Liver (tissue), 9 donors: ENCODE data around the gene PUSL1. TPM values are rescaled to one million over a fixed set of nuclear protein-coding genes. Genes with fewer than 3 reads are reported as not detected.

Experiments used
- DNase-seq: peaks from one replicate; pipeline ENCODE4 v3.0.0-alpha.2; 2017; ENCODE audit warnings: low spot score
- H3K27ac ChIP-seq, 2 donors: one replicate each; pipeline ENCODE4 v1.7.0; 2013; ENCODE audit warnings: inconsistent platforms in 2 of 2, low read length in 2 of 2, control low read depth in 1 of 2, low read depth in 1 of 2, mild to moderate bottlenecking in 1 of 2
- H3K27me3 ChIP-seq, 4 donors: one replicate each; pipeline versions ENCODE4 v1.6.1 to v1.7.0; 2013; ENCODE audit warnings: low read length in 3 of 4, inconsistent platforms in 1 of 4, mild to moderate bottlenecking in 1 of 4, moderate library complexity in 1 of 4; ENCODE audit not compliant: control insufficient read depth in 4 of 4, insufficient read depth in 4 of 4
- H3K36me3 ChIP-seq, 4 donors: one replicate each; pipeline versions ENCODE4 v1.6.1 to v1.7.0; 2013; ENCODE audit warnings: low read length in 3 of 4, mild to moderate bottlenecking in 3 of 4, low read depth in 1 of 4, moderate library complexity in 1 of 4; ENCODE audit not compliant: control insufficient read depth in 4 of 4, insufficient read depth in 3 of 4
- H3K4me1 ChIP-seq, 4 donors: one replicate each; pipeline versions ENCODE4 v1.6.1 to v1.7.0; 2013; ENCODE audit warnings: low read length in 3 of 4, mild to moderate bottlenecking in 3 of 4, moderate library complexity in 1 of 4; ENCODE audit not compliant: control insufficient read depth in 4 of 4, insufficient read depth in 4 of 4
- H3K4me3 ChIP-seq, 3 donors: one replicate each; pipeline versions ENCODE4 v1.6.1 to v1.7.0; 2013; ENCODE audit warnings: low read length in 3 of 3, control low read depth in 1 of 3, low read depth in 1 of 3, mild to moderate bottlenecking in 1 of 3
- H3K9ac ChIP-seq, 2 donors: one replicate each; pipeline ENCODE4 v1.7.0; 2013; ENCODE audit warnings: low read length in 2 of 2, mild to moderate bottlenecking in 2 of 2, moderate library complexity in 2 of 2, control low read depth in 1 of 2, low read depth in 1 of 2
- H3K9me3 ChIP-seq, 4 donors: one replicate each; pipeline versions ENCODE4 v1.6.1 to v1.7.0; 2013; ENCODE audit warnings: low read length in 3 of 4; ENCODE audit not compliant: control insufficient read depth in 4 of 4
- EGR1 ChIP-seq, 2 donors: IDR thresholded peaks; 2 replicates each; pipeline ENCODE4 v1.6.1; 2016 to 2018; ENCODE audit warnings: antibody characterized with exemption in 2 of 2, low read depth in 2 of 2
- FOXA1 ChIP-seq: IDR thresholded peaks from 2 replicates; pipeline ENCODE4 v1.6.1; 2016; ENCODE audit warnings: antibody characterized with exemption
- FOXA2 ChIP-seq: IDR thresholded peaks from 2 replicates; pipeline ENCODE4 v1.6.1; 2016; ENCODE audit warnings: antibody characterized with exemption
- GABPA ChIP-seq, 2 donors: IDR thresholded peaks in 1 of 2; conservative IDR thresholded peaks in 1 of 2; 2 replicates each; pipeline ENCODE4 v1.6.1; 2016; ENCODE audit warnings: antibody characterized with exemption in 2 of 2, mild to moderate bottlenecking in 1 of 2, moderate library complexity in 1 of 2
- HNF4A ChIP-seq, 2 donors: conservative IDR thresholded peaks; 2 replicates each; pipeline ENCODE4 v1.6.1; 2016; ENCODE audit warnings: antibody characterized with exemption in 2 of 2, mild to moderate bottlenecking in 2 of 2
- HNF4G ChIP-seq: IDR thresholded peaks from 2 replicates; pipeline ENCODE4 v1.6.1; 2016; ENCODE audit warnings: antibody characterized with exemption
- JUND ChIP-seq, 2 donors: IDR thresholded peaks; 2 replicates each; pipeline ENCODE4 v1.6.1; 2016; ENCODE audit warnings: antibody characterized with exemption in 2 of 2
- NR2F2 ChIP-seq: IDR thresholded peaks from 2 replicates; pipeline ENCODE4 v1.6.1; 2016; ENCODE audit warnings: antibody characterized with exemption
- RAD21 ChIP-seq, 2 donors: IDR thresholded peaks; 2 replicates each; pipeline ENCODE4 v1.6.1; 2016; ENCODE audit warnings: antibody characterized with exemption in 2 of 2, mild to moderate bottlenecking in 2 of 2
- RXRA ChIP-seq, 2 donors: IDR thresholded peaks; 2 replicates each; pipeline ENCODE4 v1.6.1; 2017 to 2018; ENCODE audit warnings: antibody characterized with exemption in 2 of 2, mild to moderate bottlenecking in 1 of 2
- SP1 ChIP-seq: IDR thresholded peaks from 2 replicates; pipeline ENCODE4 v1.6.1; 2018; ENCODE audit warnings: antibody characterized with exemption, mild to moderate bottlenecking
- TAF1 ChIP-seq: conservative IDR thresholded peaks from 2 replicates; pipeline ENCODE4 v1.6.1; 2016; ENCODE audit warnings: antibody characterized with exemption, mild to moderate bottlenecking
- YY1 ChIP-seq: IDR thresholded peaks from 2 replicates; pipeline ENCODE4 v1.6.1; 2016; ENCODE audit warnings: antibody characterized with exemption, mild to moderate bottlenecking
- WGBS: extraction: QIAGEN DNeasy Blood & Tissue Kit; methylation state at CpG from one replicate; pipeline ENCODE4 v1.1.7; 2013; 5-methylcytosine and 5-hydroxymethylcytosine counted together
- polyA plus RNA-seq, 2 donors: library from polyadenylated mRNA; stranded (reverse) in 1 of 2; unstranded in 1 of 2; fragments of 200-250 nt in 1 of 2; fragments of >200 nt in 1 of 2; fragmentation: Nextera tagmentation in 1 of 2; extraction: Ambion mirVana in 1 of 2; gene quantifications; one replicate each; pipeline versions ENCODE4 v1.2.1 to v1.2.3, GENCODE V29; 2013 to 2015
- total RNA-seq, 2 donors: library from RNA; depleted of rRNA; stranded (reverse); fragments of >200 nt; gene quantifications; one replicate each; pipeline ENCODE4 v1.2.3, GENCODE V29; 2014
- TF ChIP-seq, protein P1 (sequence below): fragments of 150-350 bp; IDR thresholded peaks from 2 replicates; pipeline ENCODE4 v1.5.1; 2017; ENCODE audit warnings: improper control_type of control experiment, low read depth, low read length; ENCODE audit not compliant: missing input control
- TF ChIP-seq, protein P2 (sequence below): IDR thresholded peaks from 2 replicates; pipeline ENCODE4 v1.6.1; 2016; ENCODE audit warnings: antibody characterized with exemption
- TF ChIP-seq, protein P3 (sequence below): IDR thresholded peaks from 2 replicates; pipeline ENCODE4 v1.6.1; 2016; ENCODE audit warnings: antibody characterized with exemption, mild to moderate bottlenecking
- TF ChIP-seq, protein P4 (sequence below): IDR thresholded peaks from 2 replicates; pipeline ENCODE4 v1.6.1; 2016; ENCODE audit warnings: antibody characterized with exemption
- TF ChIP-seq, protein P5 (sequence below): IDR thresholded peaks from 2 replicates; pipeline ENCODE4 v1.6.1; 2016; ENCODE audit warnings: antibody characterized with exemption
- donor health status: healthy.
- donor health status: healthy.
- donor health status: healthy.
- donor health status: healthy.
- donor health status: healthy.

Gene PUSL1, protein sequence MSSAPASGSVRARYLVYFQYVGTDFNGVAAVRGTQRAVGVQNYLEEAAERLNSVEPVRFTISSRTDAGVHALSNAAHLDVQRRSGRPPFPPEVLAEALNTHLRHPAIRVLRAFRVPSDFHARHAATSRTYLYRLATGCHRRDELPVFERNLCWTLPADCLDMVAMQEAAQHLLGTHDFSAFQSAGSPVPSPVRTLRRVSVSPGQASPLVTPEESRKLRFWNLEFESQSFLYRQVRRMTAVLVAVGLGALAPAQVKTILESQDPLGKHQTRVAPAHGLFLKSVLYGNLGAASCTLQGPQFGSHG
- total RNA-seq (10 to 100 TPM in 1 of 2 donors, 1 to 10 TPM in 1; 9.3 to 11.2 TPM), polyA plus RNA-seq (10 to 100 TPM in 1 of 2 donors, 1 to 10 TPM in 1; 9.5 to 14.9 TPM)

DNA sequence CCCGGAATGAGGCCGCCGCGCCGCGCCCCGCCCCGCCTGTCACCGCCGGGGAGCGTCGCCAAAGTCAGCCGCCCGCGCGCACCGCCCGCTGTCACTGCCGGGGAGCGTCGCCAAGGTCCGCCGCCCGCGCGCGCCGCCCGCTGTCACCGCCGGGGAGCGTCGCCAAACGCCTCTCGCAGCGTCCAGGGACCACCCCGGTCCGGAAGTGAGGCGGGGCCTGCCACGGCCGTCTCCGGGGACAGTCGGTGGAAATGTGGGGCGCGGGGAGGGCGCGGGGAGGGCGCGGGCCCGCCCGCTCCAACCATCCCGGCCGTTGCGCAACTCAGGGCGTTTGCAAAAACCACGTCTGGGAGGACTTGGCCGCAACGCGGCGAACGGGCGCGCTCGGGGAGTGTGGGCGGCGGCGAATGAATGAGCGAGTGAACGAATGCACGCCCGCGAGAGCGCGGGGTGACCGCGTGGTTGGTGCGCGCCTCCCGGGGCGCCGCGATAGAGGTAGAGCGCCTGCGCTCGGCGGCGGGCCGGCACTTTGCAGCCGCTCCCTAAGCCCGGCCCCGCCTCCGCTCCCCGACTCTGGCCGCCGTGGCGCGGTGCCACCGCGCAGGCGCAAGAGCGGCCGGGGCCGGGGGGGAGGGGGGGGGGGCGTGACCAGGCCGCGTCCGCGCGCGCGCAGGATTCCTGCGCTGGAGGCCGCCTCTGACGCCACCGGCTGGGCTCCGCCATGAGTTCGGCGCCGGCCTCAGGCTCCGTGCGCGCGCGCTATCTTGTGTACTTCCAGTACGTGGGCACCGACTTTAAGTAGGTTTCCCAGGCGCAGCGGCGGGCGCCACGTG lies at the start of gene PUSL1, which contains the start of gene ACAP3:
Gene PUSL1 (plus strand): TSS at position 675 of the 833 bp plus-strand sequence. CDS start 47 bp downstream, at position 722.
Gene ACAP3 (minus strand): TSS at position 8 of the 833 bp plus-strand sequence. CDS start 115 bp downstream, outside the sequence.
- under 1% methylated on average over 130 of the region's 131 CpGs for WGBS
- H3K27ac ChIP-seq, result peak within 1 kb of the TSS; percentile 93 to 95

More for the DNA sequence above, at the start of gene PUSL1, which contains the start of gene ACAP3:
- peak within 1 kb of the TSS in 1 of 2 donors; percentile 71 for H3K9ac ChIP-seq
- H3K9me3 ChIP-seq, result no peaks in the 10 kb centered on the region
- peak within 1 kb of the TSS; percentile 77 to 86 (median 78) for H3K4me3 ChIP-seq
- H3K36me3 ChIP-seq, result peaks cover 0 to 20% (median 6%) of the 10 kb centered on the region in 4 donors
- peak; percentile 91 for DNase-seq
- TF ChIP-seq RAD21 (IDR thresholded peaks at IDR 0.05), result no peak
- TF ChIP-seq SP1, result peak; percentile 42
- TF ChIP-seq, protein P1, sequence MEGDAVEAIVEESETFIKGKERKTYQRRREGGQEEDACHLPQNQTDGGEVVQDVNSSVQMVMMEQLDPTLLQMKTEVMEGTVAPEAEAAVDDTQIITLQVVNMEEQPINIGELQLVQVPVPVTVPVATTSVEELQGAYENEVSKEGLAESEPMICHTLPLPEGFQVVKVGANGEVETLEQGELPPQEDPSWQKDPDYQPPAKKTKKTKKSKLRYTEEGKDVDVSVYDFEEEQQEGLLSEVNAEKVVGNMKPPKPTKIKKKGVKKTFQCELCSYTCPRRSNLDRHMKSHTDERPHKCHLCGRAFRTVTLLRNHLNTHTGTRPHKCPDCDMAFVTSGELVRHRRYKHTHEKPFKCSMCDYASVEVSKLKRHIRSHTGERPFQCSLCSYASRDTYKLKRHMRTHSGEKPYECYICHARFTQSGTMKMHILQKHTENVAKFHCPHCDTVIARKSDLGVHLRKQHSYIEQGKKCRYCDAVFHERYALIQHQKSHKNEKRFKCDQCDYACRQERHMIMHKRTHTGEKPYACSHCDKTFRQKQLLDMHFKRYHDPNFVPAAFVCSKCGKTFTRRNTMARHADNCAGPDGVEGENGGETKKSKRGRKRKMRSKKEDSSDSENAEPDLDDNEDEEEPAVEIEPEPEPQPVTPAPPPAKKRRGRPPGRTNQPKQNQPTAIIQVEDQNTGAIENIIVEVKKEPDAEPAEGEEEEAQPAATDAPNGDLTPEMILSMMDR, result peak; percentile 9
- TF ChIP-seq, protein P2, sequence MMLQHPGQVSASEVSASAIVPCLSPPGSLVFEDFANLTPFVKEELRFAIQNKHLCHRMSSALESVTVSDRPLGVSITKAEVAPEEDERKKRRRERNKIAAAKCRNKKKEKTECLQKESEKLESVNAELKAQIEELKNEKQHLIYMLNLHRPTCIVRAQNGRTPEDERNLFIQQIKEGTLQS, result no peak
- TF ChIP-seq RXRA (IDR thresholded peaks at IDR 0.05), result no peak
- TF ChIP-seq, protein P3, sequence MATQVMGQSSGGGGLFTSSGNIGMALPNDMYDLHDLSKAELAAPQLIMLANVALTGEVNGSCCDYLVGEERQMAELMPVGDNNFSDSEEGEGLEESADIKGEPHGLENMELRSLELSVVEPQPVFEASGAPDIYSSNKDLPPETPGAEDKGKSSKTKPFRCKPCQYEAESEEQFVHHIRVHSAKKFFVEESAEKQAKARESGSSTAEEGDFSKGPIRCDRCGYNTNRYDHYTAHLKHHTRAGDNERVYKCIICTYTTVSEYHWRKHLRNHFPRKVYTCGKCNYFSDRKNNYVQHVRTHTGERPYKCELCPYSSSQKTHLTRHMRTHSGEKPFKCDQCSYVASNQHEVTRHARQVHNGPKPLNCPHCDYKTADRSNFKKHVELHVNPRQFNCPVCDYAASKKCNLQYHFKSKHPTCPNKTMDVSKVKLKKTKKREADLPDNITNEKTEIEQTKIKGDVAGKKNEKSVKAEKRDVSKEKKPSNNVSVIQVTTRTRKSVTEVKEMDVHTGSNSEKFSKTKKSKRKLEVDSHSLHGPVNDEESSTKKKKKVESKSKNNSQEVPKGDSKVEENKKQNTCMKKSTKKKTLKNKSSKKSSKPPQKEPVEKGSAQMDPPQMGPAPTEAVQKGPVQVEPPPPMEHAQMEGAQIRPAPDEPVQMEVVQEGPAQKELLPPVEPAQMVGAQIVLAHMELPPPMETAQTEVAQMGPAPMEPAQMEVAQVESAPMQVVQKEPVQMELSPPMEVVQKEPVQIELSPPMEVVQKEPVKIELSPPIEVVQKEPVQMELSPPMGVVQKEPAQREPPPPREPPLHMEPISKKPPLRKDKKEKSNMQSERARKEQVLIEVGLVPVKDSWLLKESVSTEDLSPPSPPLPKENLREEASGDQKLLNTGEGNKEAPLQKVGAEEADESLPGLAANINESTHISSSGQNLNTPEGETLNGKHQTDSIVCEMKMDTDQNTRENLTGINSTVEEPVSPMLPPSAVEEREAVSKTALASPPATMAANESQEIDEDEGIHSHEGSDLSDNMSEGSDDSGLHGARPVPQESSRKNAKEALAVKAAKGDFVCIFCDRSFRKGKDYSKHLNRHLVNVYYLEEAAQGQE, result no peak
- peak; percentile 31 for TF ChIP-seq YY1
- no peak for TF ChIP-seq JUND (IDR thresholded peaks at IDR 0.05)
- no peak for TF ChIP-seq FOXA1
- TF ChIP-seq TAF1, result no peak
- TF ChIP-seq NR2F2, result no peak
- TF ChIP-seq, protein P4, sequence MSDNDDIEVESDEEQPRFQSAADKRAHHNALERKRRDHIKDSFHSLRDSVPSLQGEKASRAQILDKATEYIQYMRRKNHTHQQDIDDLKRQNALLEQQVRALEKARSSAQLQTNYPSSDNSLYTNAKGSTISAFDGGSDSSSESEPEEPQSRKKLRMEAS, result no peak
- no peak for TF ChIP-seq EGR1 (IDR thresholded peaks at IDR 0.05; ENCODE audit: low read depth in 2 of 2)
- TF ChIP-seq, protein P5, sequence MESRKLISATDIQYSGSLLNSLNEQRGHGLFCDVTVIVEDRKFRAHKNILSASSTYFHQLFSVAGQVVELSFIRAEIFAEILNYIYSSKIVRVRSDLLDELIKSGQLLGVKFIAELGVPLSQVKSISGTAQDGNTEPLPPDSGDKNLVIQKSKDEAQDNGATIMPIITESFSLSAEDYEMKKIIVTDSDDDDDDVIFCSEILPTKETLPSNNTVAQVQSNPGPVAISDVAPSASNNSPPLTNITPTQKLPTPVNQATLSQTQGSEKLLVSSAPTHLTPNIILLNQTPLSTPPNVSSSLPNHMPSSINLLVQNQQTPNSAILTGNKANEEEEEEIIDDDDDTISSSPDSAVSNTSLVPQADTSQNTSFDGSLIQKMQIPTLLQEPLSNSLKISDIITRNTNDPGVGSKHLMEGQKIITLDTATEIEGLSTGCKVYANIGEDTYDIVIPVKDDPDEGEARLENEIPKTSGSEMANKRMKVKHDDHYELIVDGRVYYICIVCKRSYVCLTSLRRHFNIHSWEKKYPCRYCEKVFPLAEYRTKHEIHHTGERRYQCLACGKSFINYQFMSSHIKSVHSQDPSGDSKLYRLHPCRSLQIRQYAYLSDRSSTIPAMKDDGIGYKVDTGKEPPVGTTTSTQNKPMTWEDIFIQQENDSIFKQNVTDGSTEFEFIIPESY, result no peak
- no peak for TF ChIP-seq FOXA2
- no peak for TF ChIP-seq HNF4A (conservative IDR thresholded peaks at IDR 0.05)
- no peak for TF ChIP-seq HNF4G
- TF ChIP-seq GABPA (IDR thresholded peaks at IDR 0.05 in 1 of 2, conservative IDR thresholded peaks at IDR 0.05 in 1 of 2), result peak in 1 of 2 donors; percentile 48
- H3K4me1 ChIP-seq, result peaks cover 18 to 44% (median 34%) of the 10 kb centered on the region in 4 donors
- H3K27me3 ChIP-seq, result no peaks in the 10 kb centered on the region
